ENCODE results near the gene EXOC4.

Gene EXOC4

GRCh38 chr7:133504825-133505224 lies 251.9 kb downstream of the EXOC4 start:
- DNase-seq: no peak

GRCh38 chr7:133509822-133510221 lies 256.9 kb downstream of the EXOC4 start:
- no peak for DNase-seq

- DNase-seq: peak; percentile 19
These were observed 257.6 kb downstream of the EXOC4 start for GRCh38 chr7:133510326-133511055.

- no peak for DNase-seq
These were observed 258.4 kb downstream of the EXOC4 start for GRCh38 chr7:133511252-133511651.

GRCh38 chr7:133511708-133512107 lies 258.8 kb downstream of the EXOC4 start:
- no peak for DNase-seq

GRCh38 chr7:133512560-133512959 lies 259.7 kb downstream of the EXOC4 start:
- DNase-seq: no peak

GRCh38 chr7:133513608-133514007 lies 260.7 kb downstream of the EXOC4 start:
- no peak for DNase-seq

- no peak for DNase-seq
These were observed 261.7 kb downstream of the EXOC4 start for GRCh38 chr7:133514551-133514950.

GRCh38 chr7:133517766-133518165 lies 264.9 kb downstream of the EXOC4 start:
- DNase-seq: no peak

GRCh38 chr7:133518718-133519117 lies 265.8 kb downstream of the EXOC4 start:
- DNase-seq: no peak

GRCh38 chr7:133520248-133520647 lies 267.4 kb downstream of the EXOC4 start:
- no peak for DNase-seq

GRCh38 chr7:133522501-133522900 lies 269.6 kb downstream of the EXOC4 start:
- DNase-seq: no peak

GRCh38 chr7:133528796-133529195 lies 275.9 kb downstream of the EXOC4 start:
- no peak for DNase-seq

- no peak for DNase-seq
These were observed 277.0 kb downstream of the EXOC4 start for GRCh38 chr7:133529861-133530260.

- DNase-seq: no peak
These were observed 277.8 kb downstream of the EXOC4 start for GRCh38 chr7:133530682-133531081.

GRCh38 chr7:133534816-133535215 lies 281.9 kb downstream of the EXOC4 start:
- DNase-seq: no peak

- DNase-seq: no peak
These were observed 282.4 kb downstream of the EXOC4 start for GRCh38 chr7:133535308-133535707.

GRCh38 chr7:133536450-133536849 lies 283.6 kb downstream of the EXOC4 start:
- DNase-seq: no peak

- DNase-seq: no peak
These were observed 286.1 kb downstream of the EXOC4 start for GRCh38 chr7:133539016-133539415.

GRCh38 chr7:133540096-133540860 lies 287.4 kb downstream of the EXOC4 start:
- no peak for DNase-seq

GRCh38 chr7:133542209-133542780 lies 289.4 kb downstream of the EXOC4 start:
- no peak for DNase-seq

GRCh38 chr7:133543657-133544056 lies 290.8 kb downstream of the EXOC4 start:
- no peak for DNase-seq

- no peak for DNase-seq
These were observed 292.7 kb downstream of the EXOC4 start for GRCh38 chr7:133545618-133546017.

GRCh38 chr7:133547981-133548380 lies 295.1 kb downstream of the EXOC4 start:
- DNase-seq: no peak
